ENCODE data around the gene COL21A1.
A peak's percentile ranks its signal among the peaks of the same experiment; 100 is the strongest.
"Not testable (repeated sequence)": the region's sequence is repeated elsewhere in the genome, so short reads cannot be mapped to it uniquely, and the experiment has no call there.

COL21A1 gene

DNA sequence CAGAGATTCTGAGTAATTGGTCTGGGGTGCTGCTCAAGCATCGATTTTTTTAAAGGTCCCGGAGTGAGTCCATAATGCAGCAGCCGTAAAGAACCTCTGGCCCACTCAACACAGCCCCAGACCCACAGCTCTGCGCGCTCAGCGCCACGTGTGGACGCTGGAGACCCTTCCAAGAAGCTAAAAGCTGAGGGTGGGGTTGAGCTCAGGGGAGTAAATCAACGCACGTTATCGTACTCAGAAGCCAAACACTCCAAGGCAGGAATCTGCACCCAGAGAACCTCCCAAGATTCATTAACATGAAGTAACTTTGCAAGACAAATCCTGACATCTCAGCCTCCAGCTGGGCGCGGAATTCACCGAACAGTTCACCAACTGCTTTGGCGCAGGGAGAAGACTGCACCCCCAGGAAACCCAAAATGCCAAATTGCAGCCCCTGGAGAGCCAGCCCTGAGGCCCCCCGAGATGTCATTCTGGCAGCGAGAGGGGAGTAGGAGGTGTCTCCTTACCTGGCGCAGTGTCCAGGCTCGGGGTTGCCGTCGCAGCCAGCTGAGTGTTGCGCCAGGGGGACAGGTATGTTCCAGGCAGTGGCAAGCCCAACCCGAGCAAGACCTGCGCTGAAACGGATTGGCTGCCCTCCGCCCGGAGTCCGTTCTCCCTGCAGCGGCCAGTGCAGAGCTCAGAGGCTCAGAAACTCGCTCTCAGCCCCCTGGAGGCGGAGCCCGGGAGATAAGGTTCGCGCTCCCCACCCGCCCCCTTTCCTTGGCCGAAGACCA is at the start of gene COL21A1:
Gene COL21A1 (minus strand): TSS at position 700 of the 773 bp plus-strand sequence. CDS start 64,962 bp downstream, outside the sequence.
- DNase-seq: no peak

DNA sequence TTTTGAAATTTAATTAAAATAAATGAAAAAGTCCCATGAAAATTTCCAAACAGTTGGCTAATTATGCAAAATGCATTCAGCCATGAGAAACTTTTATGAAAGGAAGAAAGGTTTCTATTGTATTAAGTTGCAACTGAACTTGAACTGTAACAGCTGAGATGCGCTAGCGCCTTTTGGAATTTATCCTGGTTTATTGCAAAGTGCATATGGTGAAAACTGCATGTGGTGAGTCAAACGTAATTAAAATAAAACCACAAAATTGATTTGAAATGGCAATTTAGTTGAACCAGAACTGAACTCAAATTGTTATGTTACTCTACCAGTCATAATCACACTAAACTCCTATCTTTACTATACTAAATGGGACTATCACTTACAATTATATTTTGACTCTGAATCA is 46.4 kb upstream of the COL21A1 start:
- no peak for DNase-seq

DNA sequence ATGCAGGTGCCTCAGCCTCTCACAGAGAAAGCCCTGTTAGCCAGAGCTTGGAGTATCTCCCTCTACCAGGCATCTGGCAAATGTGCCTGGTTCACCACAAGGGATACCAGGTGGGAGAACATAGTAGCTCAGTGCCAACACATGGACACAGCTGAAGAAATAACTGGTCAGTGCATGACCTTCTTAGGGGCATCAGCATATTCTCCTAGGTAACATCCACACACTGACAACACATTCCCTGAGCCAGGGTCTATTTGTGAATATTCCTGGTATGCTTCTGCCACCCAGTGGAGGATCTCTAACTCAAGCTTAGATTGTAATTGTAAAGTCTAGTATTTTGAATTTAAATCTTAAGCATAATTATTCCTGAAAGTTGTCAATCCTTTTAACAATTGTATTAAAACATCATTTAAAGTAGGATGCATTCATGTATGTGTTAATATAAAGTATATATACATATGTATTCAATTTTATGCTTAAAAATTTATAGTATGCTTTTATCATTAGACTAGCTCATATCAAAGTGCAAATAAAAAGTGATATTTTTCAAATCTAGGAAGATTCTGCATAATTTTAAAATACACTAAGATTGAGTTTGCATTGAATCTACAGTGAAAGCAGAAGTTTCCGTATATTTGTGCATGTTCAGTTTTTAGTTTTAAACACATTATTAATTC is 45.3 kb upstream of the COL21A1 start:
- DNase-seq: peak; percentile 85

DNA sequence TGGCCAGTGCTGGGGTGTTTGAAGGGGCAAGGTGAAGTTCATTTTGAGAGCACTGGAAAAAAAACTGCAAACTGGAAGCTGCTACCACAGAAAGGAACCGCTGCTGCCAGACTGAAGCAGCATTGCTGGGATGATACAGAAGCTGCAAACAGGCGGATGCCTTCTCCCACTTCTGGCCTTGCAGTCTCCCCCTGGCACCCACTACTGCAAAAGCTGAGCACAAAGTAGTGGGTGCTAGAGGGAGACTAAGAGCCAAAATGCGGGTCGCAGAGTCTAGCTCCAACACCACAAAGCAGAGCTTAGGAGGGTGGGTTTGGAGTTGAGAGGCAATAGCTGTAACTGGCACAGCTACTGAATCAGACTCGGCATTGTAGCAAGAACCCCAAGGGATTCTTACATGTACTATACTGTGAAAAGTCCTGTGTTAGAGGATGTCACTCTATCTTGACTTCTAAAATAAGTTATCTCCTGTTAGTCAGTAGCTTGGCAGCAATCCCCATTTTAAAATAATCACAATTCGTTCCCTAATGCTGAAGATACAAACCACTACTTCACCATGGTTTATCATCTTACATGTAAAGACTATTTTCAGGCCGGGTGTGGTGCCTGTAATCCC is 44.0 kb upstream of the COL21A1 start:
- DNase-seq: no peak

DNA sequence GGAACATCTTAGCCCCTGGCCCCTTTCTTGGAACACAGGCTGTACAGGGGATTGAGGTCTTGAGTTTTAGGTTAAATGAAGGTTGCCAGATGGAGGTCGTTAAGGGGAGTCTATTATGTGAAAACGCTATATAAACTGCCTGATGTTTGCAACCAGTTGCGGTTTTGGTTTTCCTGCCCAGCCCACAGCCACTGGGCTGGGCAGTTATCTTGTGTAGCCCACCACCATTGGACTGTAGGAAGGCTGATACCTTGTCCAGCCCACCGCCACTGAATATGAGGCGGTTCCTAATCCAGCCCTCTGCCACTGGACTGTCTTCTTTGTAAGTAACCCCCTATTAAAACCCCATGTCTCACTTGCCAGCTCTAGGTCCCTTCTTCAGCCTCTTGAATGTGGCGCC is 42.3 kb upstream of the COL21A1 start:
- DNase-seq: no peak

DNA sequence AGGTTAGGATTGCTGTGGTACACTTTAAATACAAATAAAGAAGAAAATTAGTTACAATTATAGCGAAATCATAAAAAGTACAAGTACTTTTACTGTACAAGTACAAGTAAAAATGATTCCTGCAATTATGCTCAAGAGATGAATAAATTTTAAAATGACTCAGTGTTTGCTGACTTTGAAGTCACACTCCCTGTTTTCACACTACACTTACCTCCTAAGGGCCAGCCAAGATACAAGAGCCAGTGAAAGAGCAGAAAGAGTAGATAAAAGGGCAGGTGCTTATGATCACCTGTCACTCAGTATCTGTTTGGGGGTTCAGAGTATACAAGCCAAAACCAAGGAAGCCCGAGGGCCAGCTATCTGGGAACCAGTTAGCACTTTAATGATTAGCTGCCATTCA is 41.0 kb upstream of the COL21A1 start:
- DNase-seq: peak; percentile 20

DNA sequence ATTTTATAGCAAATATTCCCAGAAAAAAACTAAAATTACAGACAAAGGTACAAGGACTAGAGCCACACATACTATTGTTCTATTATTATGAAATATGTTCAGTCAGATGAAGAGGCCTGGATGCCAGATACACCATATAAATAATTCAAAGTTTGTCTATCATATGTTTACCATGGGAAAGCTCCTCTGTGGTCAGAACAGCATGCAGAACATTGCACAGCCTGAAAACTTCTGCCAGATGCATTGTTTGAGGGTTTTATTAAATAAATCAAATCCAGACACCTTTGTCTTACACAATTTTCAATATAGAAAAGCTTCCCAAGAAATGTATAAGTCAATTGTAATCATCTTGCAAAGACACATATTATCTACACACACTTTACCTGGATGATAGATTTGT is 35.0 kb upstream of the COL21A1 start:
- DNase-seq: no peak

DNA sequence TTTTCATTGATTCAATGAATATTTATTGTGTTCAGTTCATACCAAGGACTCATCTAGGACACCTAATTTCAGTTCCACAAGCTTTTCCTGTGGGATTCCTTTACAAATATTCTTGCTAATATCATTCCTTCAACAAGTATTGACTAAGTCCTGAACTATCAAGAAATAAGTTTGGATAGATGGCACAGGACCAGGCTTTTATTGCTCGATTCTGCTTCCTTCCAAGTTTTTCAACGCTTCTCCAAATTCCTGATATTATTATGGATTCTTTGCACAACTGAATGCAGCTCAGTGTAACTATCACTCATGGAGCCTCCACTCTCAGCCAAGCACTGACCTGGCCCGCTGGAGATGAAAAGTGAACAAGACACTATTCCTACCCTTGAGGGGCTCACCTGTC is 32.7 kb upstream of the COL21A1 start:
- no peak for DNase-seq

DNA sequence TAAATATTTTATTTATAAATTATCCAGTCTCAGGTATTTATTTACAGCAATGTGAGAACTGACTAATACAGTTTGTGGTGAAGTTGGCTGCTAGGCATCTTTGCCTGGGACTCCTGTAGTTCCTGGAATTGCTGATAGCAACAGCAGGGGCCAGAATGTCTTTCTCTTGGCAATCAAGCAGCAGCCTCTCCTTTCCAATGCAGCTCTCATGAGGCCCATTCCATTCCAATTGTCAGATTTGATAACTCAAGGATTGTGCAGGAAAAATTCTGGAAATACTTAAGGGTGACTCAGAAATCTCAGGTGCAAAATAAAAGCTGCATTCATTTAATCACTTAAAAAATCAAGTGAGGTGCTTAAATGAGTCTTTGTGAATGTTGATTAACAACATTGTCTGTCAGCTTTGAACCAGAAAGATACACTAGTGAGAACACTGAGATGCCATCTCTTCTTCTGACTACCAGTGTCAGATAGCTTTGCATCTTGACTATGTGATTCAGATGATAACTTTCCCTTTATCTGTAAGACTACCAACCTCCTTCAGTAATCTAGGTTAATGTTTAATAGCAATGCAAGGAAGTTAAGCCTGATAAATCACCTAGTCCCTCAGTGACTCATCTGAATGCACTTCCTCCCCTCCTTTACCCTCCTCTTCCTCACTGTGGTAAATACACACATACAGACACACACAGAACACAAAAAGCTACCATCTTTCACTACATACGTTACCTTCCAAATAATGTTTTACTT is 32.1 kb upstream of the COL21A1 start:
- DNase-seq: no peak

DNA sequence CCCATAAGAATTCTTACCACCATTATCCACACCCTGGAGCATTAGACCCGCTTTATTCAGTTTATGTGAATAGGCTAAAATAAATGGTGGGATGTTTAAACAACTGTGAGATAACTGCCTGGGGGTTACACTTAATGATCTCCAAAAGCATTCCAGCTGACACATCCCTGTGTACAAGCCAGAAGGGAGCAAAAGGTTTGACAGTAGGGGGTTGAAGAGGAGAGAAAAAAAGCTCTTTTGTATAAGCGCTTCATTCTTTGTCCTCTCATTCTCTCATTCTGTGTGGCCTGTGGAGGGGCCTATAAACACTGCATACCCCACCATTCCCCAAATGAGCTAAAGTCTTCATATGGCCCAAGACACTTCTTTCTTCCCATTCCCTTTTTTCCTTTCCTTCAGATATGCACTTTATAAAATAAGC is 30.8 kb upstream of the COL21A1 start:
- DNase-seq: peak; percentile 98

DNA sequence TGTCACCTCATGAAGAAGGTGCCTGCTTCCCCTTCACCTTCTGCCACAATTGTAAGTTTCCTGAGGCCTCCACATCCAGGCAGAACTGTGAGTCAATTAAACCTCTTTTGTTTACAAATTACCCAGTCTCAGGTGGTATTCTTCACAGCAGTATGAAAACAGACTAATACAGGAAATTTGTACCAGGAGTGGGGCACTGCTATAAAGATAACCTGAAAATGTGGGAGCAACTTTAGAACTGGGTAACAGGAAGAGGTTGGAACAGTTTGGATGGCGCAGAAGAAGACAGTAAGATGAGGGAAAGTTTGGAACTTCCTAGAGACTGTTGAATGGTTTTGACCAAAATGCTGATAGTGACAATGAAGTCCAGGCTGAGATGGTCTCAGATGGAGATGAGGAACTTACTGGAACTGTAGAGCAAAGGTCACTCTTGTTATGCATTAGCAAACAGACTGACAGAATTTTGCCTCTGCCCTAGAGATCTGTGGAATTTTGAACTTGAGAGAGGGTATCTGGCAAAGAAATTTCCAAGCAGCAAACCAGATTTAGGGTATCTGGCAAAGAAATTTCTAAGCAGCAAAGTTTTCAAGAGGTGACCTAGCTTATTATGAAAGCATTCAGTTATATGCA is 23.5 kb upstream of the COL21A1 start:
- no peak for DNase-seq

DNA sequence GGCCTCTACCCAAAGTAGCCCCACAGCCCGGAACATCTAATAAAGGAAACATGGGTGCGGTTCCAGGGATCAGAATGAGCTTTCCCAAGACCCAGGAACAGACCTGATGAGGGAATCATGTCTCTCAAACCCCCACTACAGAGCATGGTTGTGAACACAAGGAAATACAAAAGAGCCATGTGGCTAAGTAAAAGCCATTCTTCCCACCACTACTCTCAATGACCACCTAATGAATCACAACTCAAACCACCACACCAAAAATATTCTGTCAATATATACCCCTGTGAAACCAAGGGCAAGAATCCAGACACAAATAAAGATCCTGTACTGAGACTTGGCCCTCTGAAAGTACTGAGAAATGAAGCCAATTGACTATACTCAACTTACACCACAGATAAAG is 20.9 kb upstream of the COL21A1 start:
- no peak for DNase-seq

DNA sequence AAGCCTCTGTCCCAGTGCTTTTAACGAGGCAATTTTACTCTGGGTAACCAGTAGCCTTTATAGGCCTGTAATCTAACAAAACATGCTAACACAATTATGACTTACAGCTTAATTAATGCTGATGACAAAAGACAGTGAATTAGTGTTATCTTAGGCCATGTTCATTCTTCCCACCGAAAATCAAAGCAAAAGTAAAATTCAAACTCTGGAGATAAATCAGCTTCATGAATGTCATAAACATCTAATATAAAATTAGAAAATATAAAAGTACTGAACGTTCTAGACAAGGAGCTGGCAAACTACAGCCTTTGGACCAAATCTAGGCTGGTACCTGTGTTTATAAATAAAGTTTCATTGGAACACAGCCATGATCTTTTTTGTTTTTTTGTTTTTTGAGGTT is 18.6 kb upstream of the COL21A1 start:
- DNase-seq: no peak

DNA sequence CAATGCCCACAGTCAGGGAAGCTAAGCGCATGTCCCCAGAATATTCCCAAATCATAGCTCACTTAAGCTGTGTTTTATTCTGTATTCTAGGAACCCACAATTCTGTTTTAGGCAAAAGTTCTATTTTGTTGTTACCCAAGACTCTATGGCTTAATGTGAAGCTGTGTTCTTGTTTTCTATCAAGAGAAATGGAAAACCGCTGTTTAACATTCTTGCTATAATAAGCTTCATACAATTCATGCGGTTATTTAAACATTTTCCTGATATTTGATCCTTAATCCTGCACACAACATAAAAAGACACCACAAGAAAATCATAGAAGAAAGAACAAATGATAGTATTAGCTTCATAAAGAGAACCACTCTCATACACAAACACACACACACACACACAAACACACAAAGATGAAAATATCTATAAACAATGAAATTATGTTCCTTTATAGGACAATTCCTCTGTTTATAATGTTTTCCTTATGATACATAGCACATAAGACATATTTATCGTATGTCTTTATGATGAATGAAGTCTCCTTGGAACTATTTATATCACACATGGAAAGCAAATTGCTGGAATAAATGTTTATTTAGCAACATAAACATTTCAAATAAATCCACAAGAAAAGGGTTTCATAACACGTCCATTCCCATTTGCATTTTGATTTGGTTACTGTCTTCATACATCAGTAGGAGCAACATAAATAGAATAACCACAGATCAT is 16.4 kb upstream of the COL21A1 start:
- no peak for DNase-seq

DNA sequence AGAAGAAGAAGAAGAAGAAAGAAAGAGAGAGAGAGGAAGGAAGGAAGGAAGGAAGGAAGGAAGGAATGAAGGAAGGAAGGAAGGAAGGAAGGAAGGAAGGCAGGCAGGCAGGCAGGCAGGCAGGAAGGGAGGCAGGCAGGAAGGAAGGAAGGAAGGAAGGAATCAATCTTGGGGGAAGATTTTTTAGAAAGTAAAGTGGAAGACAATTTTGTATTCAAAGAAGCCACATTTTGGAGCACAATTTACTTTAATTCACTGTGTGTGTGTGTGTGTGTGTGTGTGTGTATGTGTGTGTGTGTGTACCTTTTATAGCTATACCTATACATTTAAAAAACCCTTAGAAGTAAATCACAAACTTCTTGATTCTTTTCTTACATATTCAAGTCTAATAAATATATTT is 13.2 kb upstream of the COL21A1 start:
- DNase-seq: not testable (repeated sequence)

DNA sequence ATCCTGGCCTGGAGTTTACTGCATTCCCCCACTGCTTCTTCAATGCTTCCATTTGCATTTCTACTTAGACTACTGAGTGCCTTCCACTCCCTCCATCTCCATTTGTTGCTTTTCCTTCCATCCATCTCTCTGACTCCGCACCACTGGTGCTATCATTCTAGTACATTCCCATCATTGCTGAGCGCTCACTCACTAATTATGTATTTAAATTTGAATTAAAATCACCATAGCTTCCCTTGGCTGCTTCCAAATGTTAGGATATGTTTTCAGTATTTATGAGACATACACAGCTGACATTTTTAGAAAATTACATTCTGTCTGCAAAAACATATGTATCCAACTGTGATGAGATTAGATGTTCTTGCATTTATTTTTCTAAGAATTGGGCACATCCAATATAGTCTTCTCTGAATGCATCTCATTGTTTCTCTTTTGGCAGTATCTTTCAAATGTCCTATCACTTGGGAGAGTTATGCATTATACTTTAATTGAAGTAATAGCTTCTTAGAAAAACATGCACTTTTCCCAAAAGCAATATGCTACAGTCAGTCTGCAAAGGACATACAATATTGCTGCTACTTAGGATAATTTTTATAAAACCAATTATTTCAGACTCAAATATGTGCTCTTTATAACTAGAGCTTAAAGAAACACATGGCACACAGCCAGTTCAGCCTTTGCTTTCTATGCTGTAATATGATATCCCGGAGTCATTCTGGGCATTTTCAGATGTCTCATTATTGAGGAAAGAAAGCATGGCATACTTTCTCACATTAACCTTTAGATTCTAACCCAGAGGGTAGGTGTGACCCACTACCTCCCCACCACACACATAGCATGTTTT is 12.1 kb upstream of the COL21A1 start:
- peak; percentile 78 for DNase-seq

DNA sequence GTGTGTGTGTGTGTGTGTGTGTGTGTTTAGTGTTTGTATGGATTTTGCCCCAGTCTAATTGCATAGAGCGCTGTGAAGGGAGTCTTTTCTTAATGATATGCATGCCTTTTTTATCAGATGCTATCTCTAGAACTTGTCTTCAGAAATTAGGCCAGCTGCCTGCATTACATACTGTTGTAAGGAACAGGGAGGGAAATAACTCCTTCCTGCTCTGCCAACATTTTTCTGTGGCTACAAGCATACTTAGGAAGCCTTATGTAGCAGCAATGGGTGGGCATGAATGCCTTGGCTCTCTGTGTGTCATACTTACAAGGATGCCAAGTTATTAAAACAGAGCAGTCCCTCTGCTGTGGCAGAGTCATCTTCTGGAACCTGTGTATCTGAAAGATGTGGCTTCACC is 8.0 kb upstream of the COL21A1 start:
- DNase-seq: no peak

DNA sequence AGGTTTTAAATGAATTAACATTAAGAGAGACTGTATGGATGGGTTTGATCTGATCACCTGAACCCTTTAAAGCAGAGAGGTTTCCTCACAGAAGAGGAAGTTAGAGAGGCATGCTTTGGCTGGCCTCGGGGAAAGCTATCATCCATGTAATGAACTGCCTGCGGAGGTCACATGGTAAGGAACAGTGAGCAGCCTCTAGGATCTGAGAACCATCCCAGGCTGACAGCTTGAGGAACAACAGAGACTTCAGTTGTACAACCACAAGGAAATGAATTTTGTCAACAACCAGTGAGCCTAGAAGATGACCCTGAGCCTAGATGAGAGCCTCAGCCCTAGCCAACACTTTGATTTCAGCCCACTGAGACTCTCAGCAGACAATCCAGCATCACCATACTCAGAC is 2.9 kb upstream of the COL21A1 start:
- DNase-seq: no peak

DNA sequence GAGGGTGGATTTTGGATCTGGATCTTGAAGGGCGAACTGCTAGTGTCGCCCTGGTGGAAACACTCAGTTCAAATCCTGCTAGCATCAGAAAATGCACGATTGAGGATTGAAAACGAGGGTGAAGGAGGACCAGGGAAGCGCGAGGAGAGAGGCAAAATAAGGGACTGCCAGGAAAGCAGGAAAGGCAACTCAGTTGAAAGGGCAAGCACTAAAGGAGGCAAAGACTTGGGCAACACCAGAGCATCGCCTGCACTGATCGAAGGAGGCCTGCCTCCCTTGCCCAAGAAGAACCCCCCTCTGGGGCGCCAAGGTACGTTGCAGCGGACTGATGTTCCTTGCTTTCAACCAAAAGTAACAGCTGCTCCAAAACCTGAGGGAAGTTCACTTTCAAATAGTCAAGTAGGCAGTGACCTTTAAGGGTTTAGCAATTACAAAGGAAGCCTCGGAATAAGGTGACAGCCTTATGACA is 308 bp upstream of the COL21A1 start:
- no peak for DNase-seq

DNA sequence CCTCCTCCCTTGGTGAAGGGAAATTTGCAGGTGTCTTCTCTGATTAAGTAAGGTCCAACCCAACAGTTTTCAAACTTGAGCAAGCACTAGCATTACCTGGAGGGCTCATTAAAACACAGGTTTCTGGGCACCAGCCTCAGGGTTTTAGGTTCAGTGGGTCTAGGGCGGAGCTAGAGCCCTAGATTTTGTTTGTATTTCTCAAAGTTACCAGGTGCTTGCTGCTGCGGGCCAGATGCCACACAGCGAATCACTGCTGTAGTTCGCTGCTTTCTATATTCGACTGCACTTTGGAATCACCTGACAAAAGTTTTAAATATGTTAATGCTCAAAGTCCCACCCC is 869 bp downstream of the COL21A1 start:
- DNase-seq: no peak

DNA sequence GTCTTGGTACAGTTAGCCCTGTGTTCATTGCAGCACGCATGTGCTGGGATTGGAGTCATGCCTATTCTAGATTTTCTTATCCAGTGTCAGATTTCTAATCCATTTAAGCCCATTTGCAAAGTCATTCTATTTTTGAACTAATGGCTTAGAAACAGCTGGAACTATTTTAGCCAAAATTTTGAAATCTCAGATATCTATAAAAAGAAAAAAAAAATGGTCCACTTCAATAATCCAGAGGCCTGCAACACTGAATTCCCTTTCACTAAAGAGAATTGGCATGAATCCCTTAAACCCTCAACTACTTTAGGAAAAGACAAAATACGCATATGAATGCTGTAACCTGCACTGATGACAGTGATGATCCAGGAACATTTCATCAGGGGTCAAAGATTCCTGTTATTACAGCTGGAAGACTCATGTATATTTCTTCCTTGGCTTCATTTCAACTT is 1.5 kb downstream of the COL21A1 start:
- DNase-seq: no peak

All from NCI-H146 (cell line).